ENCODE data around the gene ENAH.

The ENAH gene

GRCh38 chr1:225449261-225449660, 203.7 kb downstream of the ENAH start:
- DNase-seq, result no peak

GRCh38 chr1:225448146-225448805, 204.6 kb downstream of the ENAH start:
- no peak for DNase-seq

GRCh38 chr1:225447650-225448089, 205.3 kb downstream of the ENAH start:
- DNase-seq, result no peak

- no peak for DNase-seq
Measured at GRCh38 chr1:225446981-225447615, 205.8 kb downstream of the ENAH start.

- DNase-seq, result no peak
Measured at GRCh38 chr1:225446595-225446960, 206.3 kb downstream of the ENAH start.

GRCh38 chr1:225445639-225446594, 207.0 kb downstream of the ENAH start:
- DNase-seq, result no peak

- DNase-seq, result no peak
Measured at GRCh38 chr1:225442123-225442505, 210.8 kb downstream of the ENAH start.

GRCh38 chr1:225441314-225442122, 211.4 kb downstream of the ENAH start:
- peak; percentile 15 for DNase-seq

GRCh38 chr1:225440380-225441221, 212.3 kb downstream of the ENAH start:
- no peak for DNase-seq

- DNase-seq, result no peak
Measured at GRCh38 chr1:225437710-225438437, 215.0 kb downstream of the ENAH start.

Measured in CD4-positive, alpha-beta T cell treated with Interleukin-10 for 1 hour (primary cell).